Kidney (tissue), 14 donors: Measurements from ENCODE around the gene FHIP1A. TPM values are rescaled to one million over a fixed set of nuclear protein-coding genes. Genes with fewer than 3 reads are reported as not detected.

Experiments
- DNase-seq, 5 donors: peaks; one replicate each; pipeline ENCODE4 v3.0.0-alpha.2; 2013 to 2020
- FAIRE-seq: peaks from 2 replicates; lab custom pipeline; 2012; peaks lifted over from hg19 to GRCh38; lab: Jason Lieb, UNC
- H3K27ac ChIP-seq, 2 donors: one replicate each; pipeline ENCODE4 v1.7.0; 2013; ENCODE audit warnings: low read depth in 2 of 2, low read length in 2 of 2, inconsistent platforms in 1 of 2
- H3K27me3 ChIP-seq: one replicate; pipeline ENCODE4 v1.7.1; 2013; ENCODE audit warnings: low read length, inconsistent platforms; ENCODE audit not compliant: control insufficient read depth, insufficient read depth
- H3K36me3 ChIP-seq, 3 donors: one replicate each; pipeline versions ENCODE4 v1.7.0 to v1.7.1; 2013; ENCODE audit warnings: low read length in 3 of 3, control low read depth in 1 of 3, inconsistent platforms in 1 of 3; ENCODE audit not compliant: insufficient read depth in 3 of 3, control insufficient read depth in 2 of 3
- H3K4me1 ChIP-seq, 3 donors: one replicate each; pipeline versions ENCODE4 v1.7.0 to v1.7.1; 2013; ENCODE audit warnings: low read length in 3 of 3, inconsistent platforms in 1 of 3, low read depth in 1 of 3; ENCODE audit not compliant: control insufficient read depth in 2 of 3, insufficient read depth in 2 of 3
- H3K4me3 ChIP-seq, 3 donors: one replicate each; pipeline versions ENCODE4 v1.7.0 to v1.8.1; 2013; ENCODE audit warnings: low read length in 3 of 3, control low read depth in 1 of 3, inconsistent platforms in 1 of 3
- H3K9ac ChIP-seq, 3 donors: one replicate each; pipeline versions ENCODE4 v1.7.0 to v1.7.1; 2013; ENCODE audit warnings: low read length in 3 of 3, control low read depth in 1 of 3, inconsistent platforms in 1 of 3
- H3K9me3 ChIP-seq, 3 donors: one replicate each; pipeline versions ENCODE4 v1.7.0 to v1.7.1; 2013; ENCODE audit warnings: low read length in 3 of 3, control low read depth in 1 of 3, inconsistent platforms in 1 of 3; ENCODE audit not compliant: control insufficient read depth in 2 of 3, insufficient read depth in 1 of 3
- intact Hi-C: fragments of 100-400 bp; cut with DNase I; formaldehyde crosslinking; loops from one replicate; pipeline ENCODE4 v1.11.1; 2022
- polyA plus RNA-seq: library from polyadenylated mRNA; stranded (reverse); fragments of 350-450 nt; fragmentation: Illumina TruSeq; extraction: RNeasy Lipid Tissue Mini Kit (QIAGEN cat#74804); gene quantifications from one replicate; pipeline ENCODE4 v1.2.3, GENCODE V29; 2014; ENCODE audit warnings: low read depth, low replicate concordance; ENCODE audit not compliant: insufficient read depth
- total RNA-seq: library from RNA; stranded (reverse); fragmentation: NEBNext Ultra II Directional; extraction: Animal tissue kit (Norgen Biotek cat#: 25700); gene quantifications from one replicate; pipeline ENCODE4 v1.2.1, GENCODE V29; 2021
- TF ChIP-seq, protein P1 (sequence below): IDR thresholded peaks from 3 replicates; pipeline ENCODE4 v1.5.1; 2012; ENCODE audit warnings: mild to moderate bottlenecking, moderate library complexity, borderline replicate concordance; ENCODE audit not compliant: insufficient read depth; ENCODE audit errors: extremely low read depth
- donor health status: control.
- donor health status: control.
- donor health status: control.
- donor health status: control.
- donor health status: control.
- donor health status: DM: yes; HTN: yes; CAD: no.
- donor health status: Normal renal cell carcinoma (clear cell type).

The FHIP1A gene
- total and polyA plus RNA-seq, 2 donors from 2014 or later: 0.80 to 16.5 TPM

DNA sequence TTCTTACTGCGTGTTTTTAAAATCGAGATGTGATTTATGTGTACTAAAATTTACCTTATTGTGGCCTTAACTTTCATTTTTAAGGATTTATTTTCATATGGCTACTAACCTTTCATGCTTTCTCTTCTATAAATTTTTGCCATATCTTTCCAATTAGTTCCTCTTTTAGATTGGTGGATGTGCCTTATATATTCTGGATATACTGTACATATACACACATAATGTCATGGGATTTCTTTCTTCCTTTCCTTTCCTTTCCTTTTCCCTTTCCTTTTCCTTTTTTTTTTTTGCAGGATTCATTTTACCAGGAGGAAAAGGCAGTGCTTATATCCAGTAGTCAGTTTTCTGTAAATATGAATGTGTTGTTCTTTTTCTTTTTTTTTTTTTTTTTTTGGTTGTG lies 37.2 kb downstream of the FHIP1A start:
- no peaks in the 10 kb centered on the region for H3K9me3 ChIP-seq
- H3K4me1 ChIP-seq: peaks cover 0 to 7% (median 0%) of the 10 kb centered on the region in 3 donors
- intact Hi-C loops: no loop called here
- no peak overlapping the region for H3K9ac ChIP-seq
- TF ChIP-seq, protein P1, sequence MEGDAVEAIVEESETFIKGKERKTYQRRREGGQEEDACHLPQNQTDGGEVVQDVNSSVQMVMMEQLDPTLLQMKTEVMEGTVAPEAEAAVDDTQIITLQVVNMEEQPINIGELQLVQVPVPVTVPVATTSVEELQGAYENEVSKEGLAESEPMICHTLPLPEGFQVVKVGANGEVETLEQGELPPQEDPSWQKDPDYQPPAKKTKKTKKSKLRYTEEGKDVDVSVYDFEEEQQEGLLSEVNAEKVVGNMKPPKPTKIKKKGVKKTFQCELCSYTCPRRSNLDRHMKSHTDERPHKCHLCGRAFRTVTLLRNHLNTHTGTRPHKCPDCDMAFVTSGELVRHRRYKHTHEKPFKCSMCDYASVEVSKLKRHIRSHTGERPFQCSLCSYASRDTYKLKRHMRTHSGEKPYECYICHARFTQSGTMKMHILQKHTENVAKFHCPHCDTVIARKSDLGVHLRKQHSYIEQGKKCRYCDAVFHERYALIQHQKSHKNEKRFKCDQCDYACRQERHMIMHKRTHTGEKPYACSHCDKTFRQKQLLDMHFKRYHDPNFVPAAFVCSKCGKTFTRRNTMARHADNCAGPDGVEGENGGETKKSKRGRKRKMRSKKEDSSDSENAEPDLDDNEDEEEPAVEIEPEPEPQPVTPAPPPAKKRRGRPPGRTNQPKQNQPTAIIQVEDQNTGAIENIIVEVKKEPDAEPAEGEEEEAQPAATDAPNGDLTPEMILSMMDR: no peak
- H3K4me3 ChIP-seq: no peak overlapping the region
- DNase-seq (no peak), FAIRE-seq (no peak)
- no peaks in the 10 kb centered on the region for H3K36me3 ChIP-seq
- H3K27me3 ChIP-seq: no peaks in the 10 kb centered on the region
- no peak overlapping the region for H3K27ac ChIP-seq

DNA sequence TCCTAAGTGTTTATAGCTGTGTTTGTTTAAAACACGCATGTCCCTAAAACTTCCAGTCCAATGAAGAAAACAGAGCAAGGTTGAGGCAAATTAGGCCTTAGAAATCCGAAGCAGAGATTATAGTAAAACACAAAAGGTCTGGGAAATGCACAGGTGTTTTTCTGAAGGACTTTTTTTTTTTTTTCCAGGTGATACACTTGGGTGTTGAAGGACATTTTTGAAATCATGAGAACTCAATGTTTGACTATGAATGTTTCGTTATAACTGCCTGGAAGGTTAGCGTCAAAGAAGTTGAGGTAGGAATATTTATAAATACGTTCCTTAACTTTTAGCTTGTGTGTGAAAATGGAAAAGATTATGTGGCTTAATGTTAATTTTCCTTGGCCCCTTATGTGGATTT lies 45.5 kb downstream of the FHIP1A start:
- Histone ChIP-seq H3K27me3 (no peaks in the 10 kb centered on the region), H3K4me1 (peaks cover 0 to 4% (median 4%) of the 10 kb centered on the region in 3 donors), H3K36me3 (no peaks in the 10 kb centered on the region), H3K9me3 (no peaks in the 10 kb centered on the region), H3K4me3 (no peak overlapping the region), H3K27ac (no peak overlapping the region), H3K9ac (no peak overlapping the region)
- FAIRE-seq: no peak
- DNase-seq: no peak
- intact Hi-C loops: no loop called here
- TF ChIP-seq, protein P1: no peak

DNA sequence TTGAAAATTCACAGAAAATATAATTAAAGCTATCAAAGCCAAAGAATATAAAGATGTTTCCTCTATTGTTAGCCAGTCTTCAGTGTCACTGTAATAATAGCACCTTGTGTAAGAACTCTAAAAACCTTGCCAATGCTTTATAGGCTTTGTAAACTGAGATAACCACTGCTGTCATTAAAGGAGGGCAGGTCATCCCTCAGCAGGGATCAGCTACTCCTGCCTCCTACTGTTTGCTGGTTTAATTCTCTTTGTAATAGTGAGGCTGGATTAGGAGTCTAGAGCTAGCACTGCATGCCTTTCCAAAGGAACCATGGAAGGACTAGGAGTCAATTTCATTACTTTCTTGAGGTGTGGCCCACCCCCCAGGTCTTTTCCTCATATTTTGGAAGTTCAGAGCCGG lies 46.2 kb downstream of the FHIP1A start:
- no peaks in the 10 kb centered on the region for H3K27me3 ChIP-seq
- no peaks in the 10 kb centered on the region for H3K9me3 ChIP-seq
- DNase-seq (peak in 1 of 5 donors; percentile 12), FAIRE-seq (no peak)
- no peak overlapping the region for H3K4me3 ChIP-seq
- H3K27ac ChIP-seq: no peak overlapping the region
- intact Hi-C loops: no loop called here
- no peak overlapping the region for H3K9ac ChIP-seq
- peaks cover 0 to 4% (median 4%) of the 10 kb centered on the region in 3 donors for H3K4me1 ChIP-seq
- TF ChIP-seq, protein P1: no peak
- no peaks in the 10 kb centered on the region for H3K36me3 ChIP-seq

DNA sequence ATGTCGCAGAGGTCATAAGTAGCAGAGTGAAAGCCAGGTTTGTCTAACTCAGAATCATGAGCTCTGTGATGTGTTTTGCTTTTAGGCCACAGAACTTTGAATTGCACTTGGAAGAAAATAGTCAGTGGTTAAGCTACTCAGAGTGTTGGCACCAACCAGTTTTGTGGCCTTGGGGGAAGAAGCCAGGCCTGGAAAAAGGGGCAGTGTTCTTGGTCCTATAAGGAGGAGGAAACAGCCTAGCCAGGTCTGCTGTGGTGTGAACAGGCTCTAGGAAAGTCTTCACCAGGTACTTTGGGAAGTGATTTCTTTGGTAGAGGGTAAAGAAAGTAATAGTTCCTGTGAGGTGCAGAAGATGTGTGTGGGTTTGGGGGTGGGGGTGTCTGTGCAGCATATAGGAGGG lies 49.2 kb downstream of the FHIP1A start:
- Histone ChIP-seq H3K27me3 (no peaks in the 10 kb centered on the region), H3K4me3 (no peak overlapping the region), H3K4me1 (peaks cover 0 to 4% (median 4%) of the 10 kb centered on the region in 3 donors), H3K9ac (no peak overlapping the region), H3K9me3 (no peaks in the 10 kb centered on the region), H3K27ac (peak overlapping the region in 1 of 2 donors; percentile 14), H3K36me3 (no peaks in the 10 kb centered on the region)
- DNase-seq: no peak
- FAIRE-seq: no peak
- intact Hi-C loops: no loop called here
- TF ChIP-seq, protein P1: no peak
